CD14-positive monocyte (primary cell): ENCODE data around the gene TMEM178B. TPM values are rescaled to one million over a fixed set of nuclear protein-coding genes. Genes with fewer than 3 reads are reported as not detected.

Source experiments
- DNase-seq, 3 donors: peaks; one replicate each; pipeline ENCODE4 v3.0.0-alpha.2; 2011 to 2022
- H2AFZ ChIP-seq: 2 replicates; pipeline ENCODE4 v1.6.0; 2012; ENCODE audit warnings: mild to moderate bottlenecking, low read depth, low read length, inconsistent platforms; ENCODE audit not compliant: insufficient read depth, poor library complexity, severe bottlenecking
- H3K27ac ChIP-seq, 2 donors: 1 replicate in 1 of 2; 2 replicates in 1 of 2; pipeline ENCODE4 v1.5.1; 2012 to 2013; ENCODE audit warnings: low read length in 2 of 2, control low read depth in 1 of 2, inconsistent platforms in 1 of 2, low read depth in 1 of 2, mild to moderate bottlenecking in 1 of 2
- H3K27me3 ChIP-seq, 2 donors: one replicate each; pipeline versions ENCODE4 v1.6.0 to v1.6.1; 2011 to 2013; ENCODE audit warnings: low read length in 2 of 2; ENCODE audit not compliant: control insufficient read depth in 2 of 2, insufficient read depth in 2 of 2
- H3K36me3 ChIP-seq, 2 donors: replicated peaks in 1 of 2; 1 replicate in 1 of 2; 2 replicates in 1 of 2; pipeline versions ENCODE4 v1.5.1 to v1.6.1; 2012 to 2013; ENCODE audit warnings: low read length in 2 of 2, control low read depth in 1 of 2, inconsistent platforms in 1 of 2, mild to moderate bottlenecking in 1 of 2; ENCODE audit not compliant: insufficient read depth in 2 of 2, control insufficient read depth in 1 of 2
- H3K4me1 ChIP-seq, 2 donors: 1 replicate in 1 of 2; 2 replicates in 1 of 2; pipeline versions ENCODE4 v1.5.1 to v1.6.1; 2012 to 2013; ENCODE audit warnings: low read length in 2 of 2, control low read depth in 1 of 2, inconsistent platforms in 1 of 2, mild to moderate bottlenecking in 1 of 2, moderate library complexity in 1 of 2; ENCODE audit not compliant: insufficient read depth in 2 of 2, control insufficient read depth in 1 of 2
- H3K4me2 ChIP-seq: replicated peaks from 2 replicates; pipeline ENCODE3; 2012; ENCODE audit warnings: low read length, moderate library complexity, mild to moderate bottlenecking; ENCODE audit not compliant: poor library complexity, severe bottlenecking; ENCODE audit errors: extremely low read depth
- H3K4me3 ChIP-seq, 3 experiments: fragments of 200-600 bp in 1 of 3; sonication (generic) in 1 of 3; replicated peaks in 1 of 3; 1 replicate in 2 of 3; 2 replicates in 1 of 3; pipeline ENCODE4 v1.5.1; 2011 to 2013; ENCODE audit warnings: low read length in 3 of 3, mild to moderate bottlenecking in 3 of 3, control low read depth in 2 of 3, low read depth in 2 of 3, inconsistent platforms in 1 of 3, moderate library complexity in 1 of 3
- H3K79me2 ChIP-seq: 2 replicates; pipeline ENCODE4 v1.6.0; 2012; ENCODE audit warnings: mild to moderate bottlenecking, control low read depth, inconsistent platforms, low read length, moderate library complexity; ENCODE audit not compliant: insufficient read depth
- H3K9ac ChIP-seq: 2 replicates; pipeline ENCODE4 v1.6.0; 2017; ENCODE audit warnings: low read length, mild to moderate bottlenecking; ENCODE audit not compliant: insufficient read depth, poor library complexity, severe bottlenecking
- H3K9me3 ChIP-seq, 2 donors: replicated peaks in 1 of 2; 1 replicate in 1 of 2; 2 replicates in 1 of 2; pipeline versions ENCODE4 v1.5.1 to v1.6.1; 2012 to 2013; ENCODE audit warnings: low read length in 2 of 2, control low read depth in 1 of 2; ENCODE audit not compliant: control insufficient read depth in 1 of 2, insufficient read depth in 1 of 2
- H4K20me1 ChIP-seq: 2 replicates; pipeline ENCODE4 v1.6.0; 2012; ENCODE audit warnings: mild to moderate bottlenecking, low read length, control low read depth, moderate library complexity; ENCODE audit not compliant: insufficient read depth
- H3K27ac Mint-ChIP-seq, 7 donors: one replicate each; pipeline ENCODE4 v1.8.0; 2020; ENCODE audit warnings: mild to moderate bottlenecking in 7 of 7, mixed read lengths in 7 of 7, moderate library complexity in 6 of 7, inconsistent platforms in 2 of 7
- H3K27me3 Mint-ChIP-seq, 3 donors: one replicate each; pipeline ENCODE4 v1.8.0; 2021 to 2022; ENCODE audit warnings: low read depth in 3 of 3, mild to moderate bottlenecking in 3 of 3, mixed read lengths in 3 of 3, moderate library complexity in 3 of 3, inconsistent platforms in 1 of 3
- H3K36me3 Mint-ChIP-seq, 2 donors: one replicate each; pipeline ENCODE4 v1.8.0; 2020; ENCODE audit warnings: mixed read lengths in 2 of 2, inconsistent platforms in 1 of 2, mild to moderate bottlenecking in 1 of 2
- H3K4me1 Mint-ChIP-seq: one replicate; pipeline ENCODE4 v1.8.0; 2020; ENCODE audit warnings: mild to moderate bottlenecking, mixed read lengths
- H3K4me3 Mint-ChIP-seq, 2 donors: one replicate each; pipeline ENCODE4 v1.8.0; 2020; ENCODE audit warnings: mild to moderate bottlenecking in 2 of 2, mixed read lengths in 2 of 2, moderate library complexity in 1 of 2
- H3K9me3 Mint-ChIP-seq, 7 donors: one replicate each; pipeline ENCODE4 v1.8.0; 2020 to 2022; ENCODE audit warnings: mixed read lengths in 7 of 7, mild to moderate bottlenecking in 6 of 7, moderate library complexity in 6 of 7, inconsistent platforms in 2 of 7
- CTCF ChIP-seq: fragments of 200-600 bp; IDR thresholded peaks from one replicate; pipeline ENCODE4 v1.8.0; 2022; ENCODE audit warnings: antibody characterized with exemption, mild to moderate bottlenecking
- WGBS: methylation state at CpG from one replicate; pipeline ENCODE4 v1.1.5; 2013; ENCODE audit warnings: missing lambda C conversion rate; ENCODE audit not compliant: insufficient coverage; 5-methylcytosine and 5-hydroxymethylcytosine counted together
- intact Hi-C, 2 donors: fragments of 100-400 bp; cut with micrococcal nuclease; formaldehyde crosslinking; loops; one replicate each; pipeline versions ENCODE4 v1.15.0 to v1.15.1; 2023
- polyA plus RNA-seq, 3 donors: library from polyadenylated mRNA; depleted of rRNA in 1 of 3; unstranded in 2 of 3; stranded (reverse) in 1 of 3; fragments of 300-500 nt in 2 of 3; fragments of >200 nt in 1 of 3; fragmentation: Illumina TruSeq in 2 of 3; gene quantifications; 1 replicate in 2 of 3; 2 replicates in 1 of 3; pipeline ENCODE4 v1.2.3, GENCODE V29; 2012 to 2021

Gene TMEM178B
- polyA plus RNA-seq, 3 donors, result not detected

GRCh38 chr7:141355032-141355431 is 281.2 kb downstream of the TMEM178B start:
- Mint-ChIP-seq H3K9me3 (peaks cover 0 to 13% (median 1%) of the 10 kb centered on the region in 7 donors), H3K4me3 (no peak overlapping the region), H3K27ac (no peak overlapping the region), H3K4me1 (no peaks in the 10 kb centered on the region), H3K36me3 (no peaks in the 10 kb centered on the region), H3K27me3 (peaks cover 0 to 3% (median 2%) of the 10 kb centered on the region in 3 donors)
- Histone ChIP-seq H3K79me2 (no peaks in the 10 kb centered on the region), H3K36me3 (no peaks in the 10 kb centered on the region), H3K27me3 (no peaks in the 10 kb centered on the region), H3K4me2 (no peak overlapping the region), H3K27ac (no peak overlapping the region), H3K9me3 (no peaks in the 10 kb centered on the region), H3K4me1 (no peaks in the 10 kb centered on the region), H4K20me1 (no peaks in the 10 kb centered on the region), H2AFZ (no peak overlapping the region), H3K4me3 (no peak overlapping the region), H3K9ac (no peak overlapping the region)
- no peak for TF ChIP-seq CTCF
- intact Hi-C loops, result no loop called here
- no peak for DNase-seq
- WGBS, result 25% methylated on average over 1 of the region's 1 CpG

GRCh38 chr7:141356161-141356560 is 282.3 kb downstream of the TMEM178B start:
- Histone ChIP-seq H3K9ac (no peak overlapping the region), H3K27me3 (no peaks in the 10 kb centered on the region), H3K79me2 (no peaks in the 10 kb centered on the region), H4K20me1 (no peaks in the 10 kb centered on the region), H3K9me3 (no peaks in the 10 kb centered on the region), H2AFZ (no peak overlapping the region), H3K4me2 (no peak overlapping the region), H3K36me3 (no peaks in the 10 kb centered on the region), H3K27ac (no peak overlapping the region), H3K4me3 (no peak overlapping the region), H3K4me1 (no peaks in the 10 kb centered on the region)
- intact Hi-C loops, result no loop called here
- no peak for DNase-seq
- Mint-ChIP-seq H3K4me1 (no peaks in the 10 kb centered on the region), H3K4me3 (no peak overlapping the region), H3K9me3 (peaks cover 0 to 12% (median 1%) of the 10 kb centered on the region in 7 donors), H3K27ac (no peak overlapping the region), H3K27me3 (peaks cover 0 to 3% (median 1%) of the 10 kb centered on the region in 3 donors), H3K36me3 (no peaks in the 10 kb centered on the region)
- no CpG with 5 or more reads among the region's 3 CpGs for WGBS
- TF ChIP-seq CTCF, result no peak
